ENCODE results near the gene MAP2K6.

DNA sequence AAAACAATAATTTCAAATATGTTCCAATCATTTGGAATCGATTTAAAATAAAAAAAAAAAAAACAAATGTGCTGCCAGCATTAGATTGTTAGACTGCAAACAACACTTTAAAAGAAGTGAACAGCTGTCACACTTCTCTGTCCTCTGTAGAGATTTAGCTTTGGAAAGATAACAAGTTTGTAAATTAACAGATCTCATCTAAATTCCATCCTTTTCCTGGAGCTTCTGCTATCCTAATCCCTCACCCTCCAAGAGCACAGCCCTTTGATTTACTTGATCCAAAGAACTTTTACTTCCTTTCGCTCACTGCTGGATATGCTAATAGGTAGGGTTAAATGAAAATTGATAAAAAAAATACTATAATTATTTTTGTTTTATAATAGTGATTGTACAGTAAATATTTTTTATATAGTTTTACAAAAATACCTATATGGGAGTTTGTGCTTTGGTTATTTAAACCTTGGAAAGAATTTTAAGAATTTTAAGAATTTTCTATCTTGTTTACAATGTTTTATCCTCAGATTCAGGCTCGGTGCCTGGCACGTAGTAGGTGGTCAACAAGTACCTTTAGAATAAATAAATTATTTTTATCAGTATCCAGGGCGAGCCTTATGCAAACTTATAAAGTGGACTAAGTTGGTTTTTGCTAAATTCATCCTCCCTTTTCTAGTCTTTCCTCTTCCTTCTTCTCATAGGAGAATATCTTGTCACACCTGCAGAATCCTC lies 21.6 kb downstream of the MAP2K6 start:
- TF ChIP-seq, protein P1, sequence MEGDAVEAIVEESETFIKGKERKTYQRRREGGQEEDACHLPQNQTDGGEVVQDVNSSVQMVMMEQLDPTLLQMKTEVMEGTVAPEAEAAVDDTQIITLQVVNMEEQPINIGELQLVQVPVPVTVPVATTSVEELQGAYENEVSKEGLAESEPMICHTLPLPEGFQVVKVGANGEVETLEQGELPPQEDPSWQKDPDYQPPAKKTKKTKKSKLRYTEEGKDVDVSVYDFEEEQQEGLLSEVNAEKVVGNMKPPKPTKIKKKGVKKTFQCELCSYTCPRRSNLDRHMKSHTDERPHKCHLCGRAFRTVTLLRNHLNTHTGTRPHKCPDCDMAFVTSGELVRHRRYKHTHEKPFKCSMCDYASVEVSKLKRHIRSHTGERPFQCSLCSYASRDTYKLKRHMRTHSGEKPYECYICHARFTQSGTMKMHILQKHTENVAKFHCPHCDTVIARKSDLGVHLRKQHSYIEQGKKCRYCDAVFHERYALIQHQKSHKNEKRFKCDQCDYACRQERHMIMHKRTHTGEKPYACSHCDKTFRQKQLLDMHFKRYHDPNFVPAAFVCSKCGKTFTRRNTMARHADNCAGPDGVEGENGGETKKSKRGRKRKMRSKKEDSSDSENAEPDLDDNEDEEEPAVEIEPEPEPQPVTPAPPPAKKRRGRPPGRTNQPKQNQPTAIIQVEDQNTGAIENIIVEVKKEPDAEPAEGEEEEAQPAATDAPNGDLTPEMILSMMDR (IDR thresholded peaks at IDR 0.05; ENCODE audit: borderline replicate concordance, extremely low read depth, low read length, poor library complexity, severe bottlenecking): no peak
- TF ChIP-seq EZH2 (IDR thresholded peaks at IDR 0.05; ENCODE audit: borderline replicate concordance, low read depth, low read length, severe bottlenecking): no peak
